Measurements from ENCODE around the gene RAB43. TPM values are rescaled to one million over a fixed set of nuclear protein-coding genes. Genes with fewer than 3 reads are reported as not detected.

The RAB43 gene
- total RNA-seq, 1 donor from 2014 or later: 58.0 TPM

- H3K36me3 ChIP-seq (ENCODE audit: control insufficient read depth, insufficient read depth, low read length): no peaks in the 10 kb centered on the region
- no peak for DNase-seq (ENCODE audit: low read depth)
- no peaks in the 10 kb centered on the region for H3K27me3 ChIP-seq (ENCODE audit: control insufficient read depth, insufficient read depth, low read length)
- no peak for TF ChIP-seq CTCF (IDR thresholded peaks at IDR 0.05; ENCODE audit: insufficient read depth, low read length, poor library complexity, severe bottlenecking)
- H3K4me3 ChIP-seq (ENCODE audit: low read depth, low read length): no peak overlapping the region
These were observed 35.8 kb downstream of the RAB43 start for GRCh38 chr3:129085818-129086217.

- no peak for TF ChIP-seq CTCF (IDR thresholded peaks at IDR 0.05; ENCODE audit: insufficient read depth, low read length, poor library complexity, severe bottlenecking)
- DNase-seq (ENCODE audit: low read depth): no peak
- Histone ChIP-seq H3K4me3 (ENCODE audit: low read depth, low read length) (no peak overlapping the region), H3K27me3 (ENCODE audit: control insufficient read depth, insufficient read depth, low read length) (no peaks in the 10 kb centered on the region), H3K36me3 (ENCODE audit: control insufficient read depth, insufficient read depth, low read length) (no peaks in the 10 kb centered on the region)
These were observed 36.4 kb downstream of the RAB43 start for GRCh38 chr3:129085165-129085715.

- DNase-seq (ENCODE audit: low read depth): no peak
- TF ChIP-seq CTCF (IDR thresholded peaks at IDR 0.05; ENCODE audit: insufficient read depth, low read length, poor library complexity, severe bottlenecking): no peak
- no peaks in the 10 kb centered on the region for H3K36me3 ChIP-seq (ENCODE audit: control insufficient read depth, insufficient read depth, low read length)
- H3K4me3 ChIP-seq (ENCODE audit: low read depth, low read length): no peak overlapping the region
- no peaks in the 10 kb centered on the region for H3K27me3 ChIP-seq (ENCODE audit: control insufficient read depth, insufficient read depth, low read length)
These were observed 37.1 kb downstream of the RAB43 start for GRCh38 chr3:129084501-129084900.

GRCh38 chr3:129082026-129082425 is 39.6 kb downstream of the RAB43 start:
- no peak for DNase-seq (ENCODE audit: low read depth)
- no peaks in the 10 kb centered on the region for H3K27me3 ChIP-seq (ENCODE audit: control insufficient read depth, insufficient read depth, low read length)
- no peak overlapping the region for H3K4me3 ChIP-seq (ENCODE audit: low read depth, low read length)
- TF ChIP-seq CTCF (IDR thresholded peaks at IDR 0.05; ENCODE audit: insufficient read depth, low read length, poor library complexity, severe bottlenecking): no peak
- H3K36me3 ChIP-seq (ENCODE audit: control insufficient read depth, insufficient read depth, low read length): no peaks in the 10 kb centered on the region

GRCh38 chr3:129081503-129081902 is 40.1 kb downstream of the RAB43 start:
- Histone ChIP-seq H3K27me3 (ENCODE audit: control insufficient read depth, insufficient read depth, low read length) (no peaks in the 10 kb centered on the region), H3K36me3 (ENCODE audit: control insufficient read depth, insufficient read depth, low read length) (no peaks in the 10 kb centered on the region)
- no peak for TF ChIP-seq CTCF (IDR thresholded peaks at IDR 0.05; ENCODE audit: insufficient read depth, low read length, poor library complexity, severe bottlenecking)

GRCh38 chr3:129078510-129078909 is 43.1 kb downstream of the RAB43 start:
- H3K36me3 ChIP-seq (ENCODE audit: control insufficient read depth, insufficient read depth, low read length): no peaks in the 10 kb centered on the region
- no peaks in the 10 kb centered on the region for H3K27me3 ChIP-seq (ENCODE audit: control insufficient read depth, insufficient read depth, low read length)
- TF ChIP-seq CTCF (IDR thresholded peaks at IDR 0.05; ENCODE audit: insufficient read depth, low read length, poor library complexity, severe bottlenecking): no peak
- no peak overlapping the region for H3K4me3 ChIP-seq (ENCODE audit: low read depth, low read length)
- no peak for DNase-seq (ENCODE audit: low read depth)

More at GRCh38 chr3:129081503-129081902, 40.1 kb downstream of the RAB43 start:
- no peak for DNase-seq (ENCODE audit: low read depth)
- no peak overlapping the region for H3K4me3 ChIP-seq (ENCODE audit: low read depth, low read length)

Data from kidney epithelial cell (primary cell).